IMR-90 (cell line): Measurements from ENCODE around the gene IL4. TPM values are rescaled to one million over a fixed set of nuclear protein-coding genes. Genes with fewer than 3 reads are reported as not detected.

Source experiments
- ATAC-seq: fragments of 200-7000 bp; cut with Tn5 transposase; 2 replicates; pipeline ENCODE4 v1.9.1; 2020; ENCODE audit warnings: low read depth, mild to moderate bottlenecking, moderate library complexity
- BruUV-seq: library from RNA; stranded (reverse); fragments of 400-500 nt; replicated peaks from 2 replicates; lab custom pipeline; 2021; lab: Mats Ljungman, UMichigan
- CTCF ChIA-PET: fragments of 300-600 bp; formaldehyde crosslinking; extraction: SDS; loops from one replicate; lab custom pipeline; 2021; ENCODE audit warnings: antibody characterized with exemption; lab: Yijun Ruan, JAX
- POLR2A ChIA-PET: fragments of 300-600 bp; sonication (Branson Sonifier 250); formaldehyde crosslinking; loops from one replicate; lab custom pipeline; 2022; ENCODE audit warnings: antibody characterized with exemption; ENCODE audit not compliant: unreplicated experiment; lab: Charles Lee
- DNase-seq: peaks from one replicate; pipeline ENCODE4 v3.0.0; 2013
- H2AFZ ChIP-seq: replicated peaks from 2 replicates; pipeline ENCODE3; 2013; ENCODE audit warnings: low read length, mild to moderate bottlenecking; ENCODE audit not compliant: poor library complexity
- H2AK5ac ChIP-seq: 2 replicates; pipeline ENCODE4 v1.6.1; 2013; ENCODE audit warnings: low read depth, low read length, inconsistent platforms
- H2AK9ac ChIP-seq: replicated peaks from 2 replicates; pipeline ENCODE3; 2013; ENCODE audit warnings: mild to moderate bottlenecking, low read depth, low read length, moderate library complexity; ENCODE audit not compliant: poor library complexity
- H2BK120ac ChIP-seq: 2 replicates; pipeline ENCODE4 v1.6.1; 2013; ENCODE audit warnings: low read depth, low read length, inconsistent platforms
- H2BK15ac ChIP-seq: 3 replicates; pipeline ENCODE4 v1.6.1; 2013; ENCODE audit warnings: low read depth, low read length, inconsistent platforms
- H2BK20ac ChIP-seq: 2 replicates; pipeline ENCODE4 v1.6.1; 2013; ENCODE audit warnings: low read depth, mild to moderate bottlenecking, inconsistent platforms, low read length, moderate library complexity
- H2BK5ac ChIP-seq: 2 replicates; pipeline ENCODE4 v1.6.1; 2013; ENCODE audit warnings: mild to moderate bottlenecking, low read depth, low read length, inconsistent platforms; ENCODE audit not compliant: poor library complexity, severe bottlenecking
- H3K14ac ChIP-seq: replicated peaks from 2 replicates; pipeline ENCODE4 v1.6.1; 2013; ENCODE audit warnings: low read depth, low read length, inconsistent platforms
- H3K18ac ChIP-seq: 2 replicates; pipeline ENCODE4 v1.6.1; 2013; ENCODE audit warnings: low read depth, low read length, control low read depth
- H3K23ac ChIP-seq: 2 replicates; pipeline ENCODE4 v1.6.1; 2013; ENCODE audit warnings: low read depth, low read length, inconsistent platforms
- H3K27ac ChIP-seq: 2 replicates; pipeline ENCODE4 v1.5.1; 2013; ENCODE audit warnings: mild to moderate bottlenecking, control low read depth, low read length; ENCODE audit not compliant: insufficient read depth
- H3K27me3 ChIP-seq: 2 replicates; pipeline ENCODE4 v1.6.1; 2013; ENCODE audit warnings: low read length; ENCODE audit not compliant: control insufficient read depth, insufficient read depth
- H3K36me3 ChIP-seq: 2 replicates; pipeline ENCODE4 v1.6.1; 2013; ENCODE audit warnings: low read length, mixed read lengths; ENCODE audit not compliant: control insufficient read depth, insufficient read depth
- H3K4ac ChIP-seq: 2 replicates; pipeline ENCODE4 v1.6.1; 2013; ENCODE audit warnings: low read depth, low read length, inconsistent platforms
- H3K4me1 ChIP-seq: 2 replicates; pipeline ENCODE4 v1.6.1; 2013; ENCODE audit warnings: low read length, mixed read lengths; ENCODE audit not compliant: control insufficient read depth, insufficient read depth
- H3K4me2 ChIP-seq: 2 replicates; pipeline ENCODE4 v1.6.1; 2013; ENCODE audit warnings: low read depth, mild to moderate bottlenecking, control low read depth, low read length, moderate library complexity
- H3K4me3 ChIP-seq: 2 replicates; pipeline ENCODE4 v1.5.1; 2013; ENCODE audit warnings: low read depth, mild to moderate bottlenecking, control low read depth, low read length, moderate library complexity; ENCODE audit not compliant: insufficient read depth
- H3K56ac ChIP-seq: 2 replicates; pipeline ENCODE4 v1.6.1; 2013; ENCODE audit warnings: low read length, inconsistent platforms; ENCODE audit not compliant: insufficient read depth; ENCODE audit errors: extremely low read depth
- H3K79me1 ChIP-seq, 2 experiments: 2 replicates each; pipeline ENCODE4 v1.6.1; 2013; ENCODE audit warnings: low read length in 2 of 2, inconsistent platforms in 1 of 2, low read depth in 1 of 2
- H3K9ac ChIP-seq: 2 replicates; pipeline ENCODE4 v1.6.1; 2013; ENCODE audit warnings: low read depth, low read length, control low read depth
- H3K9me1 ChIP-seq: 2 replicates; pipeline ENCODE4 v1.6.1; 2013; ENCODE audit warnings: low read length, inconsistent platforms; ENCODE audit not compliant: insufficient read depth
- H3K9me3 ChIP-seq: 2 replicates; pipeline ENCODE4 v1.6.1; 2013; ENCODE audit warnings: low read length; ENCODE audit not compliant: control insufficient read depth, insufficient read depth
- H4K20me1 ChIP-seq: 2 replicates; pipeline ENCODE4 v1.6.1; 2013; ENCODE audit warnings: low read length, inconsistent platforms; ENCODE audit not compliant: insufficient read depth
- H4K5ac ChIP-seq: 2 replicates; pipeline ENCODE4 v1.6.1; 2013; ENCODE audit warnings: mild to moderate bottlenecking, low read depth, low read length, control low read depth
- H4K8ac ChIP-seq, 2 experiments: 2 replicates each; pipeline ENCODE4 v1.6.1; 2013; ENCODE audit warnings: low read depth in 2 of 2, low read length in 2 of 2, control low read depth in 1 of 2, inconsistent platforms in 1 of 2
- H4K91ac ChIP-seq: 2 replicates; pipeline ENCODE4 v1.6.1; 2013; ENCODE audit warnings: low read depth, low read length, inconsistent platforms; ENCODE audit not compliant: insufficient read depth
- CEBPB ChIP-seq: IDR thresholded peaks from 2 replicates; pipeline ENCODE4 v1.6.1; 2012; ENCODE audit warnings: low read depth, low read length, improper control_type of control experiment
- RAD21 ChIP-seq: IDR thresholded peaks from 2 replicates; pipeline ENCODE4 v1.6.1; 2012; ENCODE audit warnings: low read length, improper control_type of control experiment
- RCOR1 ChIP-seq: IDR thresholded peaks from 2 replicates; pipeline ENCODE4 v1.6.1; 2012; ENCODE audit warnings: mild to moderate bottlenecking, low read length, improper control_type of control experiment; ENCODE audit not compliant: insufficient replicate concordance
- WGBS, 2 experiments: methylation state at CpG; one replicate each; pipeline versions ENCODE4 v1.1.5 to v1.1.7; 2013; ENCODE audit warnings: missing lambda C conversion rate in 2 of 2; ENCODE audit not compliant: insufficient read length in 1 of 2; ENCODE audit errors: extremely low coverage in 2 of 2; 5-methylcytosine and 5-hydroxymethylcytosine counted together
- dilution Hi-C: fragments of 300-500 bp; cut with HindIII; formaldehyde crosslinking; loops from one replicate; pipeline ENCODE4 v1.14.3; 2018; ENCODE audit warnings: low sequenced_read_pairs; ENCODE audit not compliant: unreplicated experiment
- in situ Hi-C: fragments of 300-500 bp; cut with MboI; formaldehyde crosslinking; loops from 3 replicates; pipeline ENCODE4 v1.14.3; 2019; ENCODE audit warnings: low sequenced_read_pairs, inconsistent platforms, mixed read lengths
- intact Hi-C: fragments of 100-400 bp; cut with micrococcal nuclease; formaldehyde crosslinking; loops from 2 replicates; pipeline ENCODE4 v1.10.0; 2022
- polyA plus RNA-seq, 3 experiments: library from polyadenylated mRNA; depleted of rRNA; stranded (reverse); fragments of >200 nt; gene quantifications; 2 replicates each; pipeline ENCODE4 v1.2.3, GENCODE V29; 2012; ENCODE audit warnings: low replicate concordance in 1 of 3
- total RNA-seq: library from RNA; depleted of rRNA; stranded (reverse); fragments of >200 nt; gene quantifications from 2 replicates; pipeline ENCODE4 v1.2.3, GENCODE V29; 2012

Gene IL4
- total and polyA plus RNA-seq, 2 of the 4 experiments (the other 2 are of a cell fraction) = not detected

- Histone ChIP-seq H3K4me2 (no peak overlapping the region), H3K4me1 (peaks cover 18% of the 10 kb centered on the region), H3K56ac (no peak overlapping the region), H2AK5ac (peak overlapping the region; percentile 37), H3K27me3 (no peaks in the 10 kb centered on the region), H3K4me3 (no peak overlapping the region), H2AFZ (peak overlapping the region; percentile 73), H2BK5ac (peak overlapping the region; percentile 30), H3K14ac (peak overlapping the region; percentile 8; the same call in 1 of the 2 replicates), H3K9ac (no peak overlapping the region), H2BK120ac (0 out of 2 replicates have a peak overlapping the region, but pooled peaks have one; percentile 21), H3K36me3 (no peaks in the 10 kb centered on the region), H4K91ac (peak overlapping the region; percentile 25; the same call in 1 of the 2 replicates), H3K79me1 (no peaks in the 10 kb centered on the region), H2BK15ac (peak overlapping the region; percentile 45; the same call in 1 of the 3 replicates), H2BK20ac (peak overlapping the region; percentile 29; the same call in 1 of the 2 replicates), H4K5ac (no peak overlapping the region), H3K18ac (0 out of 2 replicates have a peak overlapping the region, but pooled peaks have one; percentile 5), H3K9me3 (no peaks in the 10 kb centered on the region), H4K20me1 (no peaks in the 10 kb centered on the region), H3K4ac (peak overlapping the region; percentile 49), H3K23ac (no peak overlapping the region), H3K27ac (peak overlapping the region; percentile 7; the same call in 1 of the 2 replicates), H3K9me1 (peaks cover 25% of the 10 kb centered on the region), H4K8ac (peak overlapping the region in 1 of 2 experiments; percentile 6; a peak in 2 of 4 replicates), H2AK9ac (peak overlapping the region; percentile 47)
- ATAC-seq = no peak
- POLR2A ChIA-PET = no interaction called here
- DNase-seq = no peak
- dilution Hi-C loops = no loop called here
- TF ChIP-seq RCOR1 (no peak), CEBPB (no peak), RAD21 (no peak)
- 75% methylated on average over 4 of the region's 15 CpGs; no CpG with 5 or more reads in 1 of the 2 experiments for WGBS, 2 experiments
- no TSS peak for BruUV-seq
- CTCF ChIA-PET = interaction anchor here (0.6 kb wide), 1 partner anchor 142 kb away, joined by 3 read pairs; no protein-coding TSS in a partner anchor
- in situ Hi-C loops = no loop called here
- intact Hi-C loops = no loop called here
Observed at GRCh38 chr5:132677682-132678400, 4.1 kb downstream of the IL4 start.
